GM19043 (cell line): ENCODE results near the gene PMM1.
"Not testable (repeated sequence)": the region's sequence is repeated elsewhere in the genome, so short reads cannot be mapped to it uniquely, and the experiment has no call there.

Experiments
- ATAC-seq: cut with Tn5 transposase; IDR thresholded peaks from one replicate; pipeline ENCODE4 v1.9.1; 2021; ENCODE audit warnings: low read depth; ENCODE audit not compliant: unreplicated experiment

PMM1 gene

DNA sequence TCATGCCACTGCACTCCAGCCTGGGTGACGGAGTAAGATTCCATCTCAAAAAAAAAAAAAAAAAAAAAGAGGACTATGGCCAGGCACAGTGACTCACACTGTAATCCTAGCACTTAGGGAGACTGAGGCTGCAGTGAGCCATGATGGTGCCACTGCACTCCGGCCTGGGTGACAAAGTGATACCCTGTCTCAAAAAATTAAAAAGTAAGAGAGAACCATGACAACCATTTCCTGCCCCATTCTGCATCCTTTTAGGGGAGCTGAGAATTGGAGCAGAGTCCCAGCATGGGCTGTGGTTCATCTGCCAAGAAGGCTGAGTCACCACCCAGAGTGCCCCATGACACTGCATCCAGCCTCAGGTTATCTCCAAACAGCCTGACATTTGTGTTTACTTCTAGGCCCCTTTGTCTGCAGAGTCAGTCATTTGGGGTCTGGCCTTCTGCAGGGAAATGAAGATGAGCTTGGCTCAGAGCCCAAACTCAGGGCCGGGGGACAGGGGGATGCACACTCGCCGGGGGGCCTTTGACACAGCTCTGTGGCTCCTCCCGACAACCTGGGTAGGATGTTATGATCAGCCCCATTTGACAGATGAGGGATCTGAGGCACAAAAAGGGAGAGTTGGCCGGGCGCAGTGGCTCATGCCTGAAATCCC is 24.1 kb downstream of the PMM1 start:
- no peak for ATAC-seq

- ATAC-seq = no peak
Measured at GRCh38 chr22:41564563-41564962, 25.1 kb downstream of the PMM1 start.

DNA sequence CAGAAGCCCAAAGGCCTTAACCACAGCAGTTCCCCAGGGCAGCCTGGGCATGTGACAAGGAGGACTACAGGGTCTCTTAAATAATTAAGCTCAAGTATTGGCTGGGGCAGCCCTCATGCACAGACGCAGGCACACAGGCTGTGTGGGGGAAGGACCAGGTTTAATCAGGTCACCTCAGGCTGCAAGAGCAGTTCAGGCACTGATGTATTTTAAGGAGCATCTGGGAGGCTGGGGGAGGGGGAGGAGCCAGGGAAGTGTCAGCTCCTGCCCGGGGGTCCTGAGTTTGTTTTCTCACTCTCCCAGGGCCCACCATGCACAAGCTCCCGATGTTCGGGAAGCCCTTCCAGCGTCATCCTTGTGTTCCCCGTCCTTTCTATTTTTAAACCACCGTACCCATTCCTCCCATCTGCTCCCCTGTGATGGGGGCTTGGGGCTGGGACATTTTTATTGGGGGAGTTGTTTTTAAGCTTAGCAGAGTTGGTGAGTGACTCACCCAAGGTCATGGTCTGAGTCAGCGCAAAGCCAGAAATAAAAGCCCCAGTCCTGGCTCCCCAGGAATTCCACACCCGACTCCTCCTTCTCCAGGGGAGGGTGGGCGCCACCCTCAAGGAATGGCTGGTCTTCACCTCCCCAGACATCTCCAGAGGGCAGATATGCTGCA is 26.5 kb downstream of the PMM1 start:
- no peak for ATAC-seq

- no peak for ATAC-seq
Measured at GRCh38 chr22:41562461-41562860, 27.2 kb downstream of the PMM1 start.

DNA sequence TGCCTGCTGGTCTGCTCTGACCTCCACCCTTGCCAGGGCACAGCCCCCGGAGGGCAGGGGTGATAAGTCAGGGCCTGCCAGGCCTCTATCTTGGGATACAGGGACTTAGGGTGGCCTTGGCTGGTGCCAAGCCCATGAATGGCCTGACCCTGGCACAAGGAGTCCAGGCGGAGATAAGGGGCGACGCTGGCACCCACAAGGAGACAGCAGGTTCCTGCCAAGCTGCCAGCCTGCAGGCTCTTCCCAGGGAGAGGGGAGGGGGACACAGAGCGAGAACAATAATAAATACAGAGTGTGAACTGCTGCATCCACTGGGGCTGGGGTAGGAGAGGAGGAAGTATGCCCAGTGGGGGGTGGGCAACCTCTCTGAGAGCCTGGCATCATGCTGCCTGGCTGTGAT is 27.9 kb downstream of the PMM1 start:
- no peak for ATAC-seq

- no peak for ATAC-seq
Measured at GRCh38 chr22:41561335-41561734, 28.3 kb downstream of the PMM1 start.

DNA sequence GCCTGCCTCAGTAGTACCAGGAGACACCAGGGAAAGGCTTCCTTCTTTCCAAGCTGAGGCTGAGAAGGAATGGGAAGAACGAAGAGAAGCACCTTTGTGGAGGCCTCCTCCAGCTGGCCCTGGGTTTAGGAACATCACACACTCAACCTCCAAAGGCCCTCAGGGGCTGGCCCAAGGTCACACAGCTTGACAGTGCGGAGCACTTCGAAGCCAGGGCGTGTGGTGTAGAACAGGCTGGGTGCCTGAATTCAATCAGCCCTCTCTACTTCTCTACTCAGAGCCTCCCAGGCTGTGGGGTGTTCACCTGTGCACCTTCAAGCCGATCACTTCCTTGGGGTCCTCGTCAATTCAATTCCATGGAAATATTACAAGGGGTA is 29.6 kb downstream of the PMM1 start:
- ATAC-seq = no peak

- not testable (repeated sequence) for ATAC-seq
Measured at GRCh38 chr22:41558241-41558630, 31.4 kb downstream of the PMM1 start.

GRCh38 chr22:41557401-41558240 is 32.0 kb downstream of the PMM1 start:
- no peak for ATAC-seq

DNA sequence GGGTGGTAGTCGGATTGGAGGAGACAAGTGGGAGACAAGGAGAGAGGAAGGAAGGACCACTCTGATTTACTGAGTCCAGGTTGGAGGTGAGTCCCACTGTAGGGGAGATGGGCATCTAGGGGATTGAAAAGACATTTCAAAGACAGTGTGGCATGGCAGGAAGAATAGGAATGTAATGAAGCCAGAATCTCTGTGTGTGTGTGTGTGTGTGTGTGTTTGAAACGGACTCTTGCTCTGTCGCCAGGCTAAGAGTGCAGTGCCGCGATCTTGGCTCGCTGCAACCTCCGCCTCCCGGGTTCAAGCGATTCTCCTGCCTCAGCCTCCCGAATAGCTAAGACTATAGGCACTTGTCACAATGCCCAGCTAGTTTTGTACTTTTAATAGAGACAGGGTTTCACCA is 33.1 kb downstream of the PMM1 start:
- ATAC-seq = no peak

- no peak for ATAC-seq
Measured at GRCh38 chr22:41555325-41555982, 34.2 kb downstream of the PMM1 start.

- no peak for ATAC-seq
Measured at GRCh38 chr22:41551877-41552582, 37.6 kb downstream of the PMM1 start.

DNA sequence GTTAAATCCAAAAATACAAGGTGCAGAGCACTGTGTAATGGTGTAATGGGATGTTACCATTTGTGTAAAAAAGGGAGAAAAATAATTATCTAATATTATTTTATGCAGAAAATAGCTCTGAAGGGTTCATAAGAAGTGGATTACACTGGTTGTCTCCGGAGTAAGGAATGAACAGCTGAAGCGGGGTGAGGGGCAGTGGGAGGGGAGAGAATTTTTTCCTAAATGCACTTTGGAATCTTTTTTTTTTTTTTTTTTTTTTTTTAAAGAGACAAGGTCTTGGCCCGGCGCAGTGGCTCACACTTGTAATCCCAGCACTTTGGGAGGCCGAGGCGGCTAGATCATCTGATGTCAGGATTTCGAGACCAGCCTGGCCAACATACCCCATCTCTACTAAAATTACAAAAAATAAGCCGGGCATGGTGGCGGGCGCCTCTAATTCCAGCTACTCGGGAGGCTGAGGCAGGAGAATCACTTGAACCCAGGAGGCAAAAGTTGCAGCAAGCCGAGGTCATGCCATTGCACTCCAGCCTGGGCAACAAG is 38.6 kb downstream of the PMM1 start:
- ATAC-seq = no peak

GRCh38 chr22:41548830-41549211 is 40.8 kb downstream of the PMM1 start:
- ATAC-seq = no peak

DNA sequence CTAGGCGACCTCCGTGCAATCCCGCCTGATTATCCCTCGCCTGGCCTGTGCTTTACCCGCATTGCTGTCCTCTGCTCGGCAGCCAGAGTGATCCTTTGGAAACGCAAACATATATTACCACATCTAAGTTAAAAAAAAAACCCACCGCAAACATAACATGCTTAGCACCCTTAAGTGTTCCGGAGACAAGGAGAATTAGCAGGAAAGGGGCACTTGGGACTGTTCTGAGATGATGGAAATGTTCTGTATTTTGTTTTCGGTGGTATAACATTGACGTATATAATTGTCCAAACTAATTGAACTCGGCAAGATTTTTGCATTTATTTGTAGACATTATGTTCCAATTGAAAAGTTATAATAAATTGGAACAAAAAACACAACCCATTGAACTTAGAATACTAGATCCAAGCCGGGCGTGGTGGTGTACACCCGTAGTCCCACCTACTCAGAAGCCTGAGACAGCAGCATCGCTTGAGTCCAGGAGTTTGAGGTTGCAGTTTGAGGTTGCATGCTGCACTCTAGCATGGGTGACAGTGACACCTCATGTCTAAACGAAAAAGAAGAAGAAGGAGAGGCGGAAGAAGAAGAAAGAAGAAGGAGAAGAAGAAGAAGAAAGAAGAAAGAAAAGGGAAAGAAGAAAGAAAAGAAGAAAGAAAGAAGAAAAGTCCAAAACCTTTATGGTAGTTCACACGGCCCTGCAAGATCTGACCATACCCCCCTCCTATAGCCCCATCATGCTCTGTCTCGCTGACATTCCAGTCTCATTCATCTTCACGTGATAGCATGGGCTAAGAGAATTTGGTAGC is 44.8 kb downstream of the PMM1 start:
- ATAC-seq = no peak

DNA sequence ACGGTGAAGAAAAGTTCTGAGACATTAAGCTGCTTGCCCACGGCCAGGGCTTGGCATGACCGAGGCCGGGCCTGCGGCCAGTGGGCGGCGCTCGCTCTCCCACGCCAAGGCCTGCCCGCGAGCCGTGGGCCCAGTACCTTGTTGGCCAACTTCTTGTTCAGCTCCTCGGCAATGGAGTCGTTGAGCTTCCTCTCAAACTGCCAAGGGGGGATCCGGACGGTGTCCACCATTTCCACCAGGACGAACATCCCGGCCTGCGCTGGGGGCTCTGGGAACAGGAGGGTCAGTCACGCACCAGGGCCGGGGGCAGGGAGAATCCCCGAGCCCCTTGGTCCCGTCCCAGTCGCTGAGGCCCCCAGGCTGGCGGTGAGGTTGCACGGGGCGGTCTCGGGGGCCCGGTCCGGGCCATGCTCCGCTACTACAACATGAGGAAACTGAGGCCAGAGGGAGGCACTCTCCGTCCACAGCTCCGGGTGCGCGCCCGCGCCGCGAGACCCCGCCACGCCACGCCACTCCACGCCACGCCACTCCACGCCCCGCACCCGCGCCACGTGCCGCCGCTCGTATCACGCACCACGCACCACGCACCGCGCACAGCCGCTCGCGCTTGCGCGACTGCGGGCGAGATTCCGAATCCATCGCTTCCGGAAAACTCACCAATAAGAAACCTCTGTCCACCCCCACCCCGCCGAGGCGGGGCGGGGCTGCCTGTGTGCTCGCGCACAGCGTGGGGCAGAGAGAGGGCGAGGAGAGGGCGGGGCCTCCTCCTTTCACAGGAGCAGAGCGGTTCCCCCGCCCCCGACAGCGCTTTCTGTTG is 45.6 kb downstream of the PMM1 start, which contains the start of gene POLR3H:
POLR3H (minus strand) TSS at position 617 of the 817 bp plus-strand sequence; CDS start at position 248, 369 bp downstream.
- ATAC-seq = peak; percentile 91

DNA sequence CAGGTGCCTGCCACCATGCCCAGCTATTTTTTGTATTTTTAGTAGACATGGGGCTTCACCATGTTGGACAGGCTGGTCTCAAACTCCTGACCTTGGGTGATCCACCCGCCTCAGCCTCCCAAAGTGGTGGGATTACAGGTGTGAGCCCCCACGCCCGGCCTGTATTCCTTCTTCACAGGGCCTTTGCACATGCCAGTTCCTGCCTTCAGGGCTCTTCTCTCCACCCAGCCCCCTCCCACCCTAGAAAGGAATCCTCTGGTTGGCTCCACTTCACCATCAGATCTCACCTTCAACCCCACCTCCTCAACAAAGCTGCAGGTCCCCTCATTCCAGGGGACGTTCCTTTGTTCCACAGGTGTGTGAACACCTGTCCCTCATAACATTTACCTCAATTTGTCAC is 47.4 kb downstream of the PMM1 start:
- ATAC-seq = no peak

DNA sequence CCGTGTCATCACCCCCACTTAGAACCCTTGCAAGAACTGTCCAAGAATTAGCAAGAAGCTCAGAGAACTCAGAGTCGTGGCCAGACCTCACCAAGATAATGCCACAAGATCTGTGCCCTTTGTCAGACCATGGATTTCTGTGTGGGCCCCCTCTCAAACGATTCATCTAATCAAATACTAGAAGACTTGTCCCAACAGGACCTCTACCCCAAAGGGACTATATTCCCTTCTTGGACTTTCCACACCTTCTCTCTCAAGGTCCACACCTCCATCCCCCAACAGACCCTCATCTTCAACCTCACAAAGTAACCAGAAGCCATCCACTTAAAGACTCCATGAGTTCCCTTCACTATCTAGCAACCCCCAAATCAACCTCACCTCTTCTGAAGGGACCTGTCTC is 48.2 kb downstream of the PMM1 start:
- no peak for ATAC-seq

DNA sequence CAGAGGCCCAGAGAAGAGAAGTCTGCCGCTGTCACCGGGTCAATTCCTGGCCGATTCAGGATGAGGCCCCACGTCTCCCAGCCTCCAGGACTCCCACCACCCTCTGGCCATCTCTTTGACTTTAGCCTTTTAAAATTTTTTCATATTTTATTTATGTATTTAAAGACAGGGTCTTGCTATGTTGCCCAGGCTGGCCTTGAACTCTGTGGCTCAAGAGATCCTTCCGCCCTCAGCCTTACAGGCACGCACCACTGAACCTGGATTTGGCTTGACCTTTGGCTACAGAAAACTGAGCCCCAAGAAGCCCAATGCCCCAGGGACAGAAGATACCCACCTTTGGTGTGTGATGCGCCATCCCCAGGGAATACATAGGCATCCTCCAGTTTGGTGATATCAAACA is 49.3 kb downstream of the PMM1 start:
- ATAC-seq = no peak
